HG02763 (cell line): Measurements from ENCODE around the gene SYMPK.

Source experiments
- ATAC-seq: cut with Tn5 transposase; IDR thresholded peaks from one replicate; pipeline ENCODE4 v1.9.1; 2021; ENCODE audit warnings: mild to moderate bottlenecking, moderate library complexity; ENCODE audit not compliant: unreplicated experiment

The SYMPK gene

DNA sequence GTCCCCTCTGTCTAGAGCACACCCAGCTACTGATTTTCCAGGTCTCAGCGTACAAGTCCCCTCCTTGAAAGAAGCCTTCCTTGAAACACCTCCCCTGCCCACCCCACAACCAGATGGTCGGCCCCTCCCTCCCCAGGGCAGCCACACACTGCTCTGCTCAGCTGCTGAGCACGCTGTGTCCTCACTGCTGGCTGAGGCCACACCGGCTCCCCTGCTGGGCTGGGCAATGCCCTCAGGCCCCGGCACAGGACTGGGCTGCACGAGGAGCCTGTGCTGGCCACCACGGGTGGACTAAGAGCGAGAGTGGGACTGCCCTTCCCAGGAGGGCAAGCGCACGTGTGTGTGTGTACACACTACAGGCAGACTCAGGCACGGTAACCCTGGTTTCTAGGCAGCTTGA lies 36.0 kb downstream of the SYMPK start:
- ATAC-seq = no peak

DNA sequence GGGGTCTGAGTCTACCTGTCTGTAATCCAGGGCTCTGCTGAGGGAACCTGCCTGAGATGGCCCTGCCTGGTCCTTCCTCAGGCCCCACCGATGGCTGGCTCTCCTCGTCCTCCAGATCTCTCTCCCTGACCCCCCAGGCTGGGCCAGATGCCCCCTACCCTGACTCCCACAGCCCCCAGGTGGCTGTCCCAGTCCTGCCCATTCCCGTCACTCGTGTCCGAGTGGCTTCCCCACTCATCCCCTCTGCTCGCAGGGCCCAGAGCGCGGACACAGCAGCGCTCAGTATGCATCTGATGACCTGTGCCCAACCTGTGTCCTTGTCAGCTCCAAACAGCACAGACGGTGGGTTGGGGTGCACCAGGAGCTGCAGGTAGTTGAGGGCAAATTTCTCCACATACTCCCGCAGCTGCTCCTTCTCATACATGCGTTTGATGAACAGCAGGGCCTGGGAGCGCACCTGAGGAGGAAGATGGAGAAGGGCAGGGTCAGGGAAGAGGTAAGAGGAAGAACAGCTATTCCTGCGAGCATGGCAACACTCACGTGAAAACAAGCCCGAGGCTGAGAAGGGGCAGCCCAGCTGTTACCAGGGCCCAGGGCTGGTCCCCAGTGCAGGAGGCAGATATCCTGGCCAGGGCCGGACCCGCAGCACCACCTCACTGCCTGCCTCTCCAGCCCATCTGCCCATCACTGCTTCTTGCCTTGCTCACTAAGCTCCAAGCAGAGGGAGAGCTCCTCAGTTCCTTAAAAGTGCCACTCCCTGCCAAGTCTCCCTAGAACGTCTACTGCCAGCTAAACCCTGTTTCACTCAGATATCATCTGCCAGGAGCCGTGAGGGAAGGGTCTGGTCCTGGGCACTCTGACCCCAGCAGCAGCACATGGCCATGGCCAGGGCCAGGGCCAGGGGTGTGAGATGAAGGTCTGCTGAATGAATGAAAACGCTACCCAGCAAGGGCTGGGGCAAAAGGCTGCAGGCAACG lies 36.7 kb downstream of the SYMPK start:
- ATAC-seq = no peak

GRCh38 chr19:45825263-45825605 lies 37.7 kb downstream of the SYMPK start:
- no peak for ATAC-seq

- ATAC-seq = no peak
Observed at GRCh38 chr19:45824531-45825262, 38.2 kb downstream of the SYMPK start.

DNA sequence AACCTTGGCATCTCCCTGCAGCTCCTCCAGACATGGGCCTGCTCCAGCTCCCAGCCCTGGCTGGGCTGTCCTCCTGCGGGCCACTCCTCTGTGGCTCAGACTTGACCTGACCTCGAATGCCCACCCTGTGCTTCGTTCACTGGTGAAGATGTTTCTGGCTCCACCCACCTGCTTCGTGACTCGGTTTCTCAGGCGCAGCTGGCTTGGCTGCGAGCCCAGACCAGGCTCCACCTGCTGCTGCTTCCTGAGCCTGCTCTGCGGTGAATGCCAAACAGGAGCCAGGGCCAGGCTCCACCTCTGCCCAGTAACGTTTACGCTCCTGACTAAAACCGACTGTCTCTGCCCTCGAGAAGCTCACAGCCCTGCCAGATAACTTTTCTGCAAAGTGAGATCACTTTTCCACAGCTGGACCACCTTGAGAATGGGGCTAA lies 38.9 kb downstream of the SYMPK start:
- ATAC-seq = no peak

GRCh38 chr19:45823182-45823581 lies 39.8 kb downstream of the SYMPK start:
- no peak for ATAC-seq

DNA sequence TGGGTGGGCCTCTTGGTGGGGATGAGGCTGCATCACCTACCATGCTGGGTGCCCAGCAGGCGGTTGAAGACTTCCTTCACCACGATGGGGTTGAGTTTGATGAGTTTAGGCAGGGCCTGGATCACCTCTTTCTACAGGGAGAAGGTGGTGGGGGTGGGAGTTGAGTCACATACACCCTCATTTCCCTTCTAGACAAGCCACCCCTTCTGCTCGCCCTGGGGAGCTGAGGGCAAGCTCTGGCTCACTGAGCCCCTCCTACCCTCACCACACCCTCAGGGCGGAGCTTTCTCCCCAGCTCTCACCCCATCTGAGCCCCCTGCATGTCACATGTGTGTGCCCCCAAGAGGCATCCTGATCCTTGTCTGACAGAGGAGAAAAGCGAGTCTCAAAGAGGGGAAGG lies 40.2 kb downstream of the SYMPK start:
- no peak for ATAC-seq

DNA sequence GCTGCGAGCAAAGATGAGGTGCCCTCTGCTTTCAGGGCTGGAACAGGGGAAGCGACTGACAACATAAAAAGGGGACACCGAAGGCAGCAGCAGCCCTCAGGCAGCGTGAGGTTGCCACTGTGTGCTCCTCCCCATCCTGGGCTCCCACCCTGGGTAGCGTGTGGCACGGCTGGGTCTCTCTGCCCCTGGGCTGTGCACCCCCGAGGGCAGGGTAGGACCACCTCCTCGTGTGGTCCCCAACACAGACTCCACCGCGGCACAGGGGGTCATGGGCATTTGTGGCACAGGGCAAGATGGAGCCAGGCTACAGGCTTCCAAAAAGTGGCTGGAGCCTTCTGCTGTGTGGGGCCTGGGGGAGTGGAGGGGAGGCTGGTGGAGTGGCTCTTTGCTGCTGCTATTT lies 41.4 kb downstream of the SYMPK start:
- ATAC-seq = no peak

- no peak for ATAC-seq
Observed at GRCh38 chr19:45821103-45821521, 41.8 kb downstream of the SYMPK start.

- ATAC-seq = no peak
Observed at GRCh38 chr19:45820413-45821102, 42.4 kb downstream of the SYMPK start.

- no peak for ATAC-seq
Observed at GRCh38 chr19:45819769-45820168, 43.2 kb downstream of the SYMPK start.

- no peak for ATAC-seq
Observed at GRCh38 chr19:45817725-45818301, 45.1 kb downstream of the SYMPK start.

- ATAC-seq = no peak
Observed at GRCh38 chr19:45817010-45817724, 45.8 kb downstream of the SYMPK start.

- no peak for ATAC-seq
Observed at GRCh38 chr19:45816236-45817009, 46.5 kb downstream of the SYMPK start.

- no peak for ATAC-seq
Observed at GRCh38 chr19:45815481-45816216, 47.3 kb downstream of the SYMPK start.

DNA sequence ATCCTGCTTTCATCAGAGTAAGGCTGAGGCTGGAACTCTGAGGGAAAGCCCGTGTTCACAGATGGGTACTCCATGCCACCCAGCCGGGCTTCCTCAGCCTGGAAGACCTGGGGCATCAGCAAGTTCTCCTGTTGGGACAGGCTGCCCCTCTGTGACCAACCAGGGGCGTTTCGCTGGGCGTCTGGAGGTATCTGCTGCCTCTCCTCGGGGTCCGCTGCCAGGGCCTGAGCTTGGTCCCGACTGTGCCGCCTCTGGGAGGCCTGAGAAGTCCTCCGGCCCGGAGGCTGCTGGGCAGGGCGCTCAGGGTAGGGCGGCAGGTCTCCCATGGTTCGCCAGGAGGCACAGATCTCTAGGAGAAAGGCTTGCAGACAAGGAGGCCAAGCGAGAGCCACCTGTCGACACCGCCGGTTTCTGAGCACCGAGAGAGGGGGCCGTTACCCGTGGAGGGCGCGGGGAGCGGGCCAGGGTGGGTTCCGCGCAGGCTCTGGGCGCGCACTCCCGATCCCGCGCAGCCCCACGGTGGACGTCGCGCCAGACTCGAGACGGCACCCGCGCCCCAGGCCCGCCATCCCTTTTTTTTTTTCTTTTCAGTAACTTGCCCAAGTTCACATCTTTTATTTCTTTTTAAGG lies 48.0 kb downstream of the SYMPK start, which contains the start of gene RSPH6A:
RSPH6A (minus strand) TSS at position 458 of the 630 bp plus-strand sequence; CDS start at position 326, 132 bp downstream.
- no peak for ATAC-seq

DNA sequence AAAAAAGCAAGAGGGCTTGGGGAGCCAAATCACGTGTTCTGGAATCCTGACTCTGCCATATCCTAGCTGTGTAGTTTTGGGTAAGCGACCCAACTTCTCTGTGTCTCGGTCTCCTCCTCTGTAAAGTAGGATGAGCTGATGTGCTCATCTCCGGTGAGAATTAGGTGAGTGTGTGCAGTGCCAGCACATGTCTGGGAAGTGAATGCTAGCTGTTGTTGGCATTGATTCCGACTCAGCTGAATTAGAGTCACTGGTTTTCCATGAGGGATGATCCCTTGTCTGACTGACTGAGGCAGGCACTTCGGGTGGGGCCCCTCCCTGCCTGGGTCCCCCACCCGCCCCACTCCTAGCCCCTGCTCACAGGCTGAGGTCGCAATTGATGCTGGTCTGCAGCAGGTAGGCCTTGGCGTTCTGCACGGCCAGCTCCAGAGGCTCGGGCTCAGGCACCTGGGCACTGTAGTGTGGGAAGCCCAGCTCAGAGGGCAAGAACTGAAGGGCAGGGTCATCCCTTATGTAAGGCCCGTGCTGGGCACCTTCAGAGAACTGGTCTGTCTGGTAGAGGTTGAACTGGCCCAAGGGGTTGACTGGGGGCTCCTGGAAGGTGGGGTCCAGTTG lies 48.7 kb downstream of the SYMPK start:
- ATAC-seq = no peak

DNA sequence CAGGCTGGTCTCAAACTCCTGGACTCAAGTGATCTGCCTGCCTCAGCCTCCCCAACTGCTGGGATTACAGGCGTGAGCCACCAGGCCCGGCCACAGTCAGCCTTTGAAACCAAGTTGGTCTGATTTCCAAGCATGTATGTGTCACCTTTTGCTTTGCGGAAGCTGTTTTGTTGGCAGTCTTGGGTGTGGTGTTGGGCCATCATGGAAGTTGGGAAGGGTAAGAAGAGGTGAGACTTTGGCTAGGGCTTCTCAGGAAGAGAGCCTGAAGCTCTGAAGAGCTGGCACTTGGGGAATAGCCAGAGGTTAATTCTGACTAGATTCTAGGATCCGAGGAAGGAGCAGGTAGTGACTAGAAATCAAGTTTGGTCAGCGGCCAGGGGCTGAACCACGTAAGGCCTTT lies 50.6 kb downstream of the SYMPK start:
- no peak for ATAC-seq
